ENCODE results near the gene RAPGEF1. TPM values are rescaled to one million over a fixed set of nuclear protein-coding genes. Genes with fewer than 3 reads are reported as not detected.

RAPGEF1 gene
- total RNA-seq, 1 donor: 33.7 TPM

DNA sequence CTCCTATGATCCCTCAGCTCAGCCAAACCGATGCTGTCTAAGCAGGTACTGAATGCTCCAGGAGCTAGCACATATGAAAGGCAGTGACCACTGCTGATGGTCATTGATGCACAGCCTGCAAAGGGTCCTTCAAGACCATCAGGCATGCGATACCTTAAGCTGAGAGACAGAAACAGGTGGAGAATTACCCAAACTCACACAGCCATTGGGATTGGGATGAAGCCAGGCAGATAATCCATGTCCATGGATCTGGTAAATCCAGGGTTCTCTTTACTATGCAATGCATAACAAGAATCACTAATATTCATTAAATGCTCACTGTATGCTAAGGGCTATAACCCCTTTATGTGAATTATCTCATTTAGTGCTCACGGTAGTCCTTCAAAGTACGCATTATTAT, 36.2 kb downstream of the RAPGEF1 start:
- no peak for DNase-seq (ENCODE audit: low read depth)
- TF ChIP-seq, protein P1, sequence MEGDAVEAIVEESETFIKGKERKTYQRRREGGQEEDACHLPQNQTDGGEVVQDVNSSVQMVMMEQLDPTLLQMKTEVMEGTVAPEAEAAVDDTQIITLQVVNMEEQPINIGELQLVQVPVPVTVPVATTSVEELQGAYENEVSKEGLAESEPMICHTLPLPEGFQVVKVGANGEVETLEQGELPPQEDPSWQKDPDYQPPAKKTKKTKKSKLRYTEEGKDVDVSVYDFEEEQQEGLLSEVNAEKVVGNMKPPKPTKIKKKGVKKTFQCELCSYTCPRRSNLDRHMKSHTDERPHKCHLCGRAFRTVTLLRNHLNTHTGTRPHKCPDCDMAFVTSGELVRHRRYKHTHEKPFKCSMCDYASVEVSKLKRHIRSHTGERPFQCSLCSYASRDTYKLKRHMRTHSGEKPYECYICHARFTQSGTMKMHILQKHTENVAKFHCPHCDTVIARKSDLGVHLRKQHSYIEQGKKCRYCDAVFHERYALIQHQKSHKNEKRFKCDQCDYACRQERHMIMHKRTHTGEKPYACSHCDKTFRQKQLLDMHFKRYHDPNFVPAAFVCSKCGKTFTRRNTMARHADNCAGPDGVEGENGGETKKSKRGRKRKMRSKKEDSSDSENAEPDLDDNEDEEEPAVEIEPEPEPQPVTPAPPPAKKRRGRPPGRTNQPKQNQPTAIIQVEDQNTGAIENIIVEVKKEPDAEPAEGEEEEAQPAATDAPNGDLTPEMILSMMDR (IDR thresholded peaks at IDR 0.05; ENCODE audit: insufficient read depth, low read length): no peak
- H3K4me3 ChIP-seq (ENCODE audit: low read depth, low read length): no peak overlapping the region

DNA sequence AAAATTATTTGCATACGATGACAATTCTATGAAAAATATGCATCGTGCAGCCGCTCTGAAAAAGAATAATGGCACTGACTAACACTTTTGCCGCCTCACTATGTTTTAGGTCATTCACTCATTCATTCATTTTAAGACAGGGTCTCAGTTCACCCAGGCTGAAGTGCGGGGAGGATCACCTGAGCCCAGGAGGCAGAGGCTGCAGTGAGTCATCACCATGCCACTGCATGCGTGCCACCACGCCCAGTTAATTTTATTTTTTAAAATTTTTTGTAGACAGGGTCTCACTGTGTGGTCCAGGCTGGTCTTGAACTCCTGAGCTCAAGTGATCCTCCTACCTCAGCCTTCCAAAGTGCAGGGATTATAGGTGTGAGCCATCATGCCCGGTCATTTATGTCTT, 37.0 kb downstream of the RAPGEF1 start:
- no peak overlapping the region for H3K4me3 ChIP-seq (ENCODE audit: low read depth, low read length)
- no peak for DNase-seq (ENCODE audit: low read depth)
- TF ChIP-seq, protein P1 (IDR thresholded peaks at IDR 0.05; ENCODE audit: insufficient read depth, low read length): no peak

DNA sequence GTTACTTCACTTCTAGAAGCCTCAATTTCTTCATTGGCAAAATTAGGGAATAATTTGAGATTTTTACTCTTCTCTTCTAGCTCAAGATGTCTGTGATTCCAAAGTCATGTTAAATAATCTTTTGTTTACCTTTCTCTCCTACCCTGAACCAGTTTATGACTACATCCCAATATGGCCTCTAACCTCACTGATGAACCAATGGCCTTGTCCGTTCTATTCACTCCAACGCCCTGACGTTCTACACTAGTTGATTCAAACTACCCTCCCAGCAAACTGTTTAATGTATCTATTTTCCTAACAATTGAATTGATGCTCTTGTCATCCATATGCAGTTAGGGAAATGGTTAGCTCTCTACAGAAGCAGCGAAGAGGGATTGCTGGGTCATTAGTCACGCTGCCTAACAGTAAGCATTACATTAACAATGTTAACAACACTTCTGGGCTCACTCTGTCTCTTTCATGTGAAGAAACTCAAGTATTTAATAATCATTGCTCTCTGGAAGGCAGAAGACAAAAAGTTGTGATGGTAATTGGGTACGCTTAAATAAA, 38.0 kb downstream of the RAPGEF1 start:
- TF ChIP-seq, protein P1 (IDR thresholded peaks at IDR 0.05; ENCODE audit: insufficient read depth, low read length): no peak
- H3K4me3 ChIP-seq (ENCODE audit: low read depth, low read length): no peak overlapping the region
- no peak for DNase-seq (ENCODE audit: low read depth)

DNA sequence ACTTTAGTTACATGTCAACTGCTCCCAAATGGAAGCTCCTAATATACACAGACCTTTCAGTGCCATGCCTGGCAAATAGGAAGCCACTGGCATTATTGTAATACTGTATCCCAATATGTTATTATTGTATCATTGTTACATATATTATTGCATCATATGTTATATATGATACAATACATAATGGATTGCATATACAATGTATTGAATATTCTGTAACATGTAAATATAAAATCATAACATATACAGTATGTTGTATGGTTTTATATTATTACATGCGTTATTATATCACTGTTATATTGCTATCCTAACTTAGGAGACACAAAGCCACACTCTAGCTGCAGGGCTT, 38.5 kb downstream of the RAPGEF1 start:
- no peak for DNase-seq (ENCODE audit: low read depth)
- no peak overlapping the region for H3K4me3 ChIP-seq (ENCODE audit: low read depth, low read length)
- TF ChIP-seq, protein P1 (IDR thresholded peaks at IDR 0.05; ENCODE audit: insufficient read depth, low read length): no peak

DNA sequence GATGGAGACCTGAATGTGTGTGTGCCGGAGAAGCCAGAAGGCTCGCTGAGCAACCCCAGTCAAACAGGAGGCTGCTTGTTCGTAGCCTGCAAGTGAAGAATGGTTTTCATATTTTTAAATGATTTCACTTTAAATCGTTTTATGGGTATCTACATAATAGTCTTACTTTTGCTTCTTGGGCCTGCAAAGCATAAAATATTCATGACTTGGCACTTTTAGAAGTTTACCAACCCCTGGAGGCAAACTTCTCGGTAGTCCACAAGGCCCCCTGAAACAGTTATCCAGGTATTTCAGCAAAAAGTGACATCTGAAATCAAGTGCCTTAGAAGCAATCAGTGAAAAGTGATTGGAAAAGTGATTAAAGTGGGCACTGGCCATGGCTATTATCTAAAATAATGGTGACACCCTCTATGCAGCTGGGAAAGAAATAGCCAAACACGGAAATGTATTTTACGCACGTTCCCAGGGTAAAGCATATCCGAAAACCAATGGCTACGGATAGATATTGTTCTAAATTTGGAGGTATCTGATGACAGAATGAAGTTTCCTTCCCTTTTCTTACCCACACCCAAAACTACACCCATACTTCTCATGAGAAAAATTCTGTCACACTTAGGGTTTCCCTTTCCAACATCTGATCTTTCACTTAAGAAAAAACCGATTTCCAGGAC, 39.0 kb downstream of the RAPGEF1 start:
- no peak overlapping the region for H3K4me3 ChIP-seq (ENCODE audit: low read depth, low read length)
- no peak for DNase-seq (ENCODE audit: low read depth)

DNA sequence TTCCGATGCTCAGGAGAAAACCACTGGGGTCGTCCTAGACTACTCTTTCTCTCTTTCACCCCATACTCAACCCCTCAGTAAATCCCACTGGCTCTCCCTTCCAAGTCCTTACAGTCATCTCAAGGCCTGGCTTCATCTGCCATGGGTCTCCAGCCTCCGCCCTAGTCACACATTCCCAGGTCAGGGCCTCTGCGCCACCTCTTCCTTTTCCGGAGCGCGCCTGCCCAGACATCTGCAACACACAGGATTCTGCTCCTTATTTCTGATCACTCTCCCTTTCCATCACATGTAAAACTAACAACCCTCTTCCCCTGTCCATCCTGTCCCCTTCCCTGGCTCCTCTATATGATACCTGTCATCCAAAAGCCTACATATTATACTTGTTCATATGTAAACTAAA, 39.8 kb downstream of the RAPGEF1 start:
- TF ChIP-seq, protein P1 (IDR thresholded peaks at IDR 0.05; ENCODE audit: insufficient read depth, low read length): no peak
- no peak overlapping the region for H3K4me3 ChIP-seq (ENCODE audit: low read depth, low read length)
- no peak for DNase-seq (ENCODE audit: low read depth)

More for the DNA sequence above, 39.0 kb downstream of the RAPGEF1 start:
- TF ChIP-seq, protein P1 (IDR thresholded peaks at IDR 0.05; ENCODE audit: insufficient read depth, low read length): no peak

DNA sequence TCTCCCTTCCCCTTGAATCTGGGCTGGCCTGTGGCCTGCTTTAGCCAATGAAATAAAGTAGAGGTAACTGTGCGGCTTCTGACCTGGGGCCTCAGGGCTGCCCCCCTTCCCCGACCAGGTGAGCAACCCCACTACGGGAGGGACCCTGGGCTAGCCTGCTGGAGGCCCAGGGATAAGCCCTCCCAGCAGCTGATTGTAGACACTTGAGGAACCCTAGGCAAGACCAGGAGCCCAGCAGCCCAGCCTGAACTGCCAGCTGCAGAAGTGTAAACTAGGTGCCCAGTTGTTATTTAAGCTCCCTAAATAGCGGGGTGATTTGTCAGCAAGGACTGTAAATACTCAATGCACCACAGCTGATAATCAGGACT, 41.3 kb downstream of the RAPGEF1 start:
- DNase-seq (ENCODE audit: low read depth): no peak
- TF ChIP-seq, protein P1 (IDR thresholded peaks at IDR 0.05; ENCODE audit: insufficient read depth, low read length): no peak
- H3K4me3 ChIP-seq (ENCODE audit: low read depth, low read length): no peak overlapping the region
